HEK293T (cell line): ENCODE results near the gene ITGAE.

ENCODE experiments used
- BHLHE40 ChIP-seq: fragments of 450-650 bp; IDR thresholded peaks from 2 replicates; pipeline ENCODE4 v1.6.1; 2016; ENCODE audit warnings: mild to moderate bottlenecking, moderate library complexity, borderline replicate concordance
- FOXK2 ChIP-seq: fragments of 450-650 bp; IDR thresholded peaks from 2 replicates; pipeline ENCODE4 v1.6.1; 2016; ENCODE audit warnings: mild to moderate bottlenecking
- ZNF384 ChIP-seq: fragments of 450-650 bp; IDR thresholded peaks from 2 replicates; pipeline ENCODE4 v1.6.1; 2016

GRCh38 chr17:3801347-3801746, 359 bp upstream of the ITGAE start:
- TF ChIP-seq ZNF384: no peak
- TF ChIP-seq FOXK2: no peak
- no peak for TF ChIP-seq BHLHE40
